ENCODE data around the gene HOXB6.

The HOXB6 gene

DNA sequence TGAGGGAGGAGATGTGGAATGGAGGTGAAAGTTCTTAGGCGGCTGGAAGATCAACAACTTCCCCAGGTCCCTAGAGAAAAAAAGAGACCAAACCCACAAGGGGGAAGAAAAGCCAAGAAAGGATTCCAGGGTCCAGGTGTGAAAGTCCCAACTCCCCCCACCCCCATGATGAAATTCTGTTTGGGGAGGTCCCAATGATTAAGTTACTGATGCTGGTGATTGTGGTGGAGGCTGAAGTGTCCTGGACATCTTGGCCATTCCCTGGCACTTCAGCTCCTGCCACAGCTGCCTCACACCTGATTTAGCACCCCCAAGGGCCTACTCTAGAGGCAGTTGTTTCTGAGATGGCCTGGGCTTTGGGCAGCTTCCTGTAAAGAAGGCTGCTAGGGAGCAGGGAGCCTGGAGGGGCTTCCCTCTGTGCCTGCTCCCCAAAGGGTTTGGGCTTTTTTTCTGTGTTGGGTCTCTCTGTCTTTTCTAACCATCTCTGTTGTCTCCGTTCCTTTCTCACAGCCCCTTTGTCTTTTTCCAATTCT lies 39.7 kb downstream of the HOXB6 start:
- DNase-seq: no peak

DNA sequence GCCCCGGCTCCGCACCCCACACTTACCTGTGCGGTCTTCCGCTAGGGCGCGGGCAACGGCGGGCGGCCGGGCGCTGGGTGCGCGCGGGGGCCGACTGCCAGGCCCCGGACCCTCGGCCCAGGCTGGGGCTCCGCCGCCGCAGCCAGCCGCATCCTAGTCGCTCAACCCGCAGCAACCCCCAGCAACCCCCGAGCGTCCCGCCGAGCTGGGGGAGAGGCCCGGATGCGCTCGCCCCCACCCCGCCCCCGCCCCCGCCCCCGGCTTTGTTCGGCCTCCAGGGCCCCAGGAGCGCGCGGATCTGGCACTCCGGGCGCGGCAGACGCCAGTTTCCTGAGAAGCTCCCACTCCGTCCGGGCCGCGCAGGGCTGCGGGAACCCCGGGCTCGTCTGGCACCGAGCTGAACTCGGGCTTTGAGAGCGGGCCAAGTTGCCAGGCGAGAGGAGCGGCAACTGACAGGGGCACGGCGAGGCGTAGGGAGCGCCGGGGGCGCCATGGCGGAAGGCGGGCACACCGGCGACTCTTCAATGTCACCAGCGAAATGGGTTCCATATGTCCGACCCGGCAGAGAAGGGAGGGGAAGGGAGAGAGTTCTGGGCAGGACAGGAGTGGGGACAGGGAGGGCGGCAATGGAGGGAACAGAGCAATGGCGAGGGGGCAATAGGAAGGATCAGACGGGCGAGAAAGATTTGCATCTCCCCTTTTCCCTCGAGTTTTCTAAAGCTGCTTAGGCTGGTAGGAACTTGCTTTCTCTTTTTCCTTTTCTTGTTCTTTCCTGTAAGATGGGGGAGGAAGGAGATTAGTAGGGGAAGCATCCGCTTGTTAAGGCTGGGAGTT lies 40.4 kb downstream of the HOXB6 start:
- no peak for DNase-seq

DNA sequence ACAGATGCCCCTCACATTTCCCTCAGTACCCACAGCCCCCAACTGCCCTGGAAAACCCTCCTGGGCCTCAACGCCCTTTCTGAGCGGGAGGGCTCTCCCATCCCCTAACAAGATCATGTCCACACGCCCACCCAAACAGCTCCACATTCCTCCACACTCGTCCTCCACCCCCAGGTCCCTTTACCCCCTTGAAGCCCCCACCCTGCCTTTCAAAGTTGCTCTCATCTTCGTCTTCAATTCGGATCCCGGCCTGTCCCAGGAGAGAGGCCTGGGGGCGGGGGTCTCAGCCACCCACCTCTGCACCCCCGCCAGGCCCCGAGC lies 41.0 kb downstream of the HOXB6 start:
- DNase-seq: no peak

DNA sequence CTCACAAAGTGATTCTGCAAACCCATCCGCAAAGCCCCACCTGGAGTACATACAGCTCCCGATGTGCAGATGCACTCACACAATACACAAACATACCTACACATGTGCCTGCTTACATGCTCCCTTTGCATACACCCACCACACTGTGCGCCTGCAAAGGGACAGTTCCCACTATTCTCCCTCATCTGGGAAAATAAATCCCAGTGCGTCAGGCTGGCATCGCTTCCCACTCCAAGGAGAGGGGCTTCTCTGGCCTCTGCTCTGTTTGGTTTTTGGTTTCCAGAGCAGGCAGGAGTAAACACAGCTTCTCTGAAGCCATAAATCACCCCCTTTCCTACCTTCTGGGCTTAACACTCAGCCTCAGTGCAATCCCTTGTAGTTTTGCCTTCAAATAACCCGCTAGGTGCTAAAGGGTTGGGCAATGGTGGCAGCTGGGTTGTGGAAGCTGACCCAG lies 41.4 kb downstream of the HOXB6 start:
- DNase-seq: no peak

DNA sequence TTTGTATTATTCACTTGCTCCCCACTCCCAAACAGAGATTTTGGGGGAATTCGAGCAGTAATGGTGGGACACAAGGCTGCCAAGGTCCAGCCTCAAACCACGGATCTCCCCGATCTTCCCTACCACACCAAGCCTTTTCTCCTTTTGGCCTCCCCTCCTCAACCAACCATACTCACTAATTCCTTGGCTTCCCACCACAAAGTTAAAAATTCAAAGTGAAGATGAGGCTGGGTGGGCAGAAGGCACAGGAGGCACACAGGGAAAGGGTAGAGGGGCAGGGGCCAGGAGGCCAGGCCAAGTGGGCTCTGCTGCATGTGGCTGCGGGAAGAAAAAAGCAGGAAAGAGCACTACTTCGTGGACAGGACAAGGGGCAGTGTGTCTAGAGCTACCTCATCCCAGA lies 41.9 kb downstream of the HOXB6 start:
- DNase-seq: no peak

DNA sequence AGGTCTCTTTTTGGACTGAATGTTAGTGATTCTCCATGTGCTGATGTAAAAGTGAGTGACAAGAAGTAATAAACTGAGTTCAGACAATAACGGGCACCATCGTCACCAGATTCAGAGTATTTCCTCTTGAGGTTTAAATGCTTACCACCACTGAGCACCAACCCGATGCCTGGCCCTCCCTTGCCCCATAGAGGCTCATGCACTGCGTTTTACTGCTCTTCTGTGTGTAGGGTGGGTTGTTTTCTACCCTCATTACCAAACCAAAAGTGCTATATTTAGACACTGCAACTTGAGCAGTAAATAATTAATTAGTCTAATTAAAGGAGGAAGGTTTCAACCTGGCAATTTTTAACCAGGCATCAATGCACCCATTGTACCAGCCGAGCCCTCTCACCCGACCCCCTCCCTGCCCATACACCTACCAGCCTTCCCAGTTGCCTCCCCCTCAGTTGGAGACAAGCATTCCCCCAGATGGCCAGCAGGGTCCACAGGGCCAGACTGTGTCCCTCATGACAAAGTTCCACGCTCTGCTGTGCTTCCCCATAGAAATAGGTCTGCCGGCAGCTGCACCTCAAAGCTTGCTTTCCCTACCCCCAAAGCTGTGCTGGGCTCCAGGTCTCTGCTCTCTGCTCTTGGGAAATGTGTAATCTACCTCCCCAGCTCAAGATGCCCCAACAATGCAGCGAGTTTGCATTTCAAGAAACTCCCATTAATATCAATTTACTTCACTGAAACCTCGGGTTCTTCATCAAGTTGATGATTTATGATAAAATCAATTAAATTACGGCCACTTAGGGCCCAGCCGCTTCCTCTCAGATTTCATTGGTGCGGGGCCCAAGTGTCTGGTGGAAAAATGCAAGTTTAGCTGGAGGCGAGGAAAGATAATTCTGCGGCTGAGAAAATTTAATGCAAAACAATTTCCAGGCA lies 42.6 kb downstream of the HOXB6 start:
- no peak for DNase-seq

DNA sequence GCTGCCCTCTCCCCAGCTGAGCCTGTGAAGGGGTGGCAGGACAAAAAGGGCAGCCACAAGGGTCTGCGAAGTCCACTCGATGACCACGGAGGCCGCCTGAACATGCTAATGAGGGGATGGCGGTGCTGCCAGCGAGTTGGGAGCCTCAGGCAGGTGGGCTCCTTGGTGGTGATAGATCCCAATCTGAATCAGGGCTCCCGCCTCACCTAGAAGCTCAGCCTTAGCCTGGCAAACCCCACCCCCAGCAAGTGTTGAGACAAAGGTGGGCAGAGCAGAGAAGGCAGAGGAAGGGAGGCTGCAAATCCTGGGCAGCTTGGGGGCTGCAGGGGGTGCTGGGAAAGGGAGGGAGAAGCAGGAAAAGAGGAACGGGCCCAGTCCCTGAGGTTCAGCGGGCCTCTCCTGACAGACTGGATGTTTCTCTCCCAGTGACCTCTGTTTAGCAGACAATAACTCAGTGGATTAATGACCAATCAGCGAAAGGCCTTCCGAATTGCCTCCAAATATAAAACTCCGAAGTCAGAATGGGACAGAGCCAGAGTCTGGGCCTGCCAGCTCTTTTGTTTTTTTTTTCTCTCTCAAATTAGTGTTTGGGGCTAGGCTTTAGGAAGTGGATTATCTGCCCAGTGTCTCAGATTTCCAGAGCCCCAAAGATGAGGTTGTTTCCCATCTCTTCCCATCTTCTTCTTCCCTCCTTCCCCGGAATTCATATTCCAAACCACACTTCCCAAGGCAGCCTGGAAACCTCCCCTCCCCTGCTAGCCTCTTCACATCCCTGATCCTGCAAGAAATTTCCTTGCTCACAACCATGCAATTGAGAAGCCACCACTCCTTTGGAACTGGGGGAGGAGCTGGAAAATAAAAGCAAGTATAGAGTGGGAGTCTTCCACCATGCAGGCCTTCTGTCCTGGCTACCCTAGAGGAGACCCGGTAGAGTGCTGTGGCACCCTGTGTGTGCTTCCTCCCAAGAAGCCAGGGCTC lies 44.7 kb downstream of the HOXB6 start:
- no peak for DNase-seq

DNA sequence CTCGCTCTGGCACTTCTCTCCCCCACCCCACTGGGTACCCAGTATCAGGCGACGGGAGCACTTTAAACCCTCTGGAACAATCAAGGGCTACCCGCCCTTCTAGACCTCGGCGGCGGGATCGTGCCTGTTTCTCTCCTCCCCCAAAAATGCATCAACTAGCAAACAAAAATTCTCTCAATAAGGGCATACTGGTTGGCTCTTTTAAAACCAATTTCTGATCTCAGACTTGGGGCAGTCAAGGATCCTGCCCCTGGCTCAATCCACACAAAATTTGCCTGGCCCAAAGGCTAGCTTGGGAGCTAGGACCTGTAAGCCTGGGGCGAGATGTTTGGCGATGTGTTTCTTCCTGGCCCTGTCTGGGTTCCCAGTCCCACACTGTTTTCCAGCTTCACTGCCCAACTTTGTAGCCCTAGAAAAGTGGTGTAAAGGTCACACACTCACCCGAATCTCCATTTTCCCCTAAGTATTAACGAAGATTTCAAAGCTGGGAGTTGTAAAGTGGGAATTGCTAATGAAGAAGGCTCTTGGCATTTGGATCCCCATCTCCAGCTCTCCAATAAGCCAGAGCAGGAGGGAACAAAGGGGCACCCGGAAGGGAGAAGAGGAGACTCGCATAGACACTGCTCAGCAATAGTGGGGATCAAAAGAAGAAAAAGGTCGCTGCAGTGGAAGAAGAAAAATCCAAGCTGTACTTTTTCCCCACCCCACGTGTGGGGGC lies 45.5 kb downstream of the HOXB6 start:
- no peak for DNase-seq

DNA sequence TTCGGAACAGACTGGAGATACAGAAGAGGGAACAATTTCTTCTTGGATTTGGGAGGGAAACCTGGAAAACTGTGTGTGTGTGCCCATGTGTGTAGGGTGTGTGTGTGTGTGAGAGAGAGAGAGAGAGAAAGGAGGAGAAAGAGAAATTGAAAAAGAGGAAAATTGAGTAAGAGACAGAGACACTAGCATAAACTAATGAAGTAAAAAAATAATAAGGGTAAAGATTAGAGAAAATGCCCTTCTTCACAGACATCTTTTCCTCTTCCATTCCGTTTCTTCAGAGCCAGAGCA lies 46.0 kb downstream of the HOXB6 start:
- no peak for DNase-seq

DNA sequence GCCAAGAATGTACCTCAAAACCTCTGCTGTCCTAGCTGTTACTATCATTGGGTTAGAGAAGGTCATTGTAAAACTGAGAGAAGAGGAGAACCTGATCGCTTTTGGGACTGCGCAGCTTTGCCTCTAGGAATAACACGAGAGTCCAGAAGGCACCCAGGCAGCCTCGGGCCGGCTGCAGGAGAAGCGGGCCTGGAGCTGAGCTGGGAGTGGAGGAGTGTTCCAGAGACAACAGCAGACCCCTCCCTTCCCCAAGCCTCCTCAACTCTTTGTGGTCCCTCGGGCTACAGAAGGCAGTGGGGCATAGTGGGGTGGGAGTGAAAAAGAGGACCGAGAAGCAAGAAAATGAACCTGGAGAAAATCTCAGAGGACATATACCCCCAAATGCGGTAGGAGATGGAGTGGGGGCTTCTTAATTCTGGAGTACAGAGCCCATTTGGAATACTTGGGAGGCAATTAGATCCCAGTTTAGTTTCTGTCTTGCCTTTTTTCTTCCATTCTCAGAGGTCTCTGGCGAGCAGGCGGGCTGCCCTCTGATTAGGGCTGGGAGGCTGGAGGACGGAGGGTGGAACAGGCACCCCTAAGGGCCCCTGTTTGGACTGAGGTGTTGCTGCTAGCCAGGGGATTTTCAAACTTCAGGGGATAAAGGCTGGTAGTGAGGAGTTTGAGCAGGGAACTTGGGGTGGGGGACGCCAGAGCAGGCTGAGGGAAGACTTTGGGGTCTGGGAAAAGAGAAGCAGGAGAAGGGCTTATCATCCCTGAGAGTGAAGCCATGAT lies 46.5 kb downstream of the HOXB6 start:
- no peak for DNase-seq

DNA sequence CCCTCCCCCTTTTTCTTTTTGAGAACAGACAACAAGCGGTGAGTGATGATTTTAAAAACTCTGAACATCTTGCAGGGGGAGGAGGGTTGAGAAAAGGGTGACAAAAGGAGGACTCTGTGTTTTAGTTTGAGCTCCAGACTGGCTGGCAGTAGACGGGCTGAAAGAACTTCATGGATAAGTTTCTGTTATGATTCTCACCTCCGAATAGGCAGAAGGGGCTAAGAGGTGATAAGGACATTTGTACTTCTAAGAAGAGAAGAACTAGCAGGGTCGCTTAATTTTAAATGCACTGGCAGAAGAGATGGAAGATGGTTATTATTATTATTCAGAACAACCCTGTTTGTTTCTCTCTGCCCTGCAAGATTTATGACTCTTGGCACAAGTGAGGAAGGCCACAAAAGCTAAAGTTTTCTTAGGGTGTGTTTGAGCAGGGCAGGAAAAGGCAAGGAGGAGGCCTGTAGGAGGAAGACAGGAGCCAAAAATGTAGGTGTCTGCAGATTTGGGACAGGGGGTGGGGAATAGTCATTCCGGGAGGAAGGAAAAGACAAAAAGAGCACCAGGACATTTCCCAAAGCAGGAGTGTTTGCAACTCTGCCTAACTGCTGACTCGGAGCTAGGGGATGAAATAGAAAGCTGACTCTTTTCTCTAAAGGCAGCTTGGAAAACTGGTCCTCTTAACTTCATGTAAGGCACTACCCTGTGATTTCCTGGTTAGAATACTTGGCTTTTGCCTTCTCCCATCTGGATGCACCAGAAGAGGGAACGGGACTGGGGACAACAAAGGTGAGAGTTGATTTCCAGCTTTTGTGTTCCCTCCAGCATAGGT lies 48.0 kb downstream of the HOXB6 start:
- no peak for DNase-seq

DNA sequence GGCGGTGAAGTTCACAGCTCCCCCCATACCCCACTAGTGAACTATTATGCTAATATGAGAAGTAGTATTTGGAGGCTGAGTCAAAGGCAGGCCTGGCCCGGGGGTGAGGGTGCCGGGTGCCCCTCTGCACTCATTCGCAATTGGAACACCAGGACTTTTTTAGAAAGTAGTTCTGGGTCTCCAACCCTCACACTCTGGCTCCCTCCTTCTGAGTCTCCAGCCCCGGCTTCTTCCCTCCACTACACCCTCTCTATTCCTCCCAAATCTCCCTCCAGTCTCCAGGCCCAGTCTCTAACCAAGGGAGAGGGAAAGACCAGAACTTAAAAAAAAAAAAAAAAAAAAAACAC lies 48.6 kb downstream of the HOXB6 start:
- no peak for DNase-seq

DNA sequence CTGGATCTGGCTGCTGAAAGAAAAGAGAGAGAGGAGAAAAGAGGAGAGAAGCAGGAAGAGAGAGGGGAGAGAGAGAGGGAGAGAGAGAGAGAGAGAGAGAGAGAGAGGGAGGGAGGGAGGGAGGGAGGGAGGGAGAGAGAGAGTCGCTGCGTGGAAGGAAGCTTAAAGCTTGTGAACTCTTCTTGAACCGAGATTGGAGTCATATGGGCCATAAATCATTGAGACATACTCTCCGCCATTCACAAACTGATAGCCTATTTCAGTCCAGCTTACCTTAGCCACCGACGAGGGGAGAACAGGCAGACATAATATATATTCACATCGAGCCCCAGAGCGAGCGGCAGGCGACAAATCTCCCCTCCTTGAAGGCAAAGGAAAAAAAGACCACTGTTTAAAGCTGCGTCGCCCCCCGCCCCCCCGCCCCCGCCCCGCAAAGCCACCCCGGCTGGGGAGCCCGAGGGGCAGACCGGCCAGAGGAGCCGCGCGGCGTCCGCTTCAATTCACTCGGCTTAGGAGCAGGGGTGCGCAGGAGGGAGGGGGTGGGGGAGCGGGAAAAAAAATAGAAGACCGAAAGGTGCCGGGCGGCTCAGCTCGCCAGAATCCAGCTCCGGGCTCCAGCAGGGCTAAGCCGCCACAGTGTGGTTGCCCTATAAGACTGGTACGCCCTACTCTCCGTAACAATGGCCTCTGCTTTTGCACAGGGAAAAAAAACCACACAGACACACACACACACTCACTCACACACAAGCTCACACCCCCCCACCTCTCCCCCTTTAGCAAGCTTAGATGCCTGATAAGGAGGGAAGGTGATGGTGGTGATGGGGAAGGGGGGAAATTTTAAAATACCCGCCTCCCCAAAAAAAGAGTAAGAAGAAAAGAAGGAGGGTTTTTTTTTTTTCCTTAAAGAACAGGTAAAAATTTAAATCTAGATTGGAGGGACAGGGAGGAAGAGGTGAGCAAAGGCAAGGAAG lies 49.2 kb downstream of the HOXB6 start:
- no peak for DNase-seq

DNA sequence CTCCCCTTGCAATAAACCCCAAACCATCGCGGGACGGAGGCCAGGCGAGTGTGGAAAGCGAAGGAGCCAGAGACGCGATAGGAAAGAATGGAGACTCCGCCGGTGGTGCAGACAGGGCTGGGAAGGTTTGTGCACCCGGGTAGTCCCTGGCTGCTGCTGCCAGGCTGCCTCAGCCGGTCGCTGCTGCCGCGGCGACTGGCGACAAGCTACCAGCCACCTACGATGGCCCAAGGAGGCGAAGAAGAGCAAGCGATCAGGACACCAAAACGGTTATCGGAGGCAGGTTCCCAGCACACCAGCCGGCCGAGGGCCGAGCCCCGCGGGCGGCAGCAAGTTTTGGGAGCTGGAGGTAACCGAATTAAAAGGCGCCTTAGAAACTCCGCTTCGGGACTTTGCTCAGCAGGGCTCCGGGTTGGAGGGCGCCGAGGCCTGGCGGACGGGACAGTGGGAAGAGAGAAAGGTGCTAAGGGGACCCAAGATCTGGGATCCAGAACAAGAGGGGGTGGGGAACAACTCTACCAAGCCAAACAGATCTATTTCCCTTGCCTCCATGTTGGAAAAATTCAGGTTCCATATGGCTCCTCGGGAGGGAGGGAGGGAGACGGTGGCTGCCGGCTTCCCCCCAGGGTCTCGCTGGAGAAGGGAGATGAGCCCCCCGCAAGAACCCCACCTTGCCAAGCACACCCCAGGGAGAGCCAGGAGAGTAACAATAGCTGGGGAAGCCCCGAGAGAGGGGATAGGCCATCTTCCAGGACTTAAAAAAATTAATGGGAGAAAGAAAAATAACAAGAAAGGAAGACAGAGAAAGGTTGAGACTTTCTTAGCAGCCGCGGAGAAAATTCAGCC lies 50.2 kb downstream of the HOXB6 start:
- no peak for DNase-seq

DNA sequence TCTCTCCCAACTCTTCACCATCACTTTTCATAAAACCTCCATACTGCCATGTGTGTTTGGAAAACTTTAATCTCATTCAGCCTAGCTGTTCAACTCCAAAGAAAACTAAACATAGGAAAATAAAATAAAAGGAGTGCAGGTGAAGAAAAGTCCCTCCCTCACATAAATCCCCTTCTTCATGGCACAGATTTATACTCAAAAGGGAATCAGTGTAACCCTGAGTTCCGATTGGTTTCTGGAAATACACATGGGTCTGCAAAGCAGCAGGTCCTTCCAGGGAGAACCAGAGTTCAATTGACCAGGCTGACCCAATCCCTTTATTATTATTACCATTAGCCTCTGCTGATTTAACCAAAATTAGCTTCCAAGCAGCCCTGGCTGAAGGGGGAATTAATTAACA lies 51.0 kb downstream of the HOXB6 start:
- no peak for DNase-seq

DNA sequence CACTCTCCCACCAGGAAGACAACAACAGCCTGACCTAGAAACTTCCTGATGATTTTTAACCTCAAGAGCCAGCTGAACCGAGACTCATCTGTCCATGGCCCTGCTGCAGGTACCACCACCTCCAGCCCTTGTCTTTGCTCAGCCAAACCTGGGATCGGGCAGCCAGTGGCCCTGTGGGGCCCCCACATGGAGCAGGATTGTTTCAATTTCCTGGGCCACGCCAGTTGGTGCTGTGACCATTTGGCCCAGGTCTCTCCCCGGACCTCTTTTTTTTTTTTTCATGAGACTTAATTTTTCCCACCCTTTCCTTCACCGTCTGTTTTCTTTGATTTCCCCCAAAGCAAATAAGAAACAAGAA lies 51.6 kb downstream of the HOXB6 start:
- DNase-seq: no peak

DNA sequence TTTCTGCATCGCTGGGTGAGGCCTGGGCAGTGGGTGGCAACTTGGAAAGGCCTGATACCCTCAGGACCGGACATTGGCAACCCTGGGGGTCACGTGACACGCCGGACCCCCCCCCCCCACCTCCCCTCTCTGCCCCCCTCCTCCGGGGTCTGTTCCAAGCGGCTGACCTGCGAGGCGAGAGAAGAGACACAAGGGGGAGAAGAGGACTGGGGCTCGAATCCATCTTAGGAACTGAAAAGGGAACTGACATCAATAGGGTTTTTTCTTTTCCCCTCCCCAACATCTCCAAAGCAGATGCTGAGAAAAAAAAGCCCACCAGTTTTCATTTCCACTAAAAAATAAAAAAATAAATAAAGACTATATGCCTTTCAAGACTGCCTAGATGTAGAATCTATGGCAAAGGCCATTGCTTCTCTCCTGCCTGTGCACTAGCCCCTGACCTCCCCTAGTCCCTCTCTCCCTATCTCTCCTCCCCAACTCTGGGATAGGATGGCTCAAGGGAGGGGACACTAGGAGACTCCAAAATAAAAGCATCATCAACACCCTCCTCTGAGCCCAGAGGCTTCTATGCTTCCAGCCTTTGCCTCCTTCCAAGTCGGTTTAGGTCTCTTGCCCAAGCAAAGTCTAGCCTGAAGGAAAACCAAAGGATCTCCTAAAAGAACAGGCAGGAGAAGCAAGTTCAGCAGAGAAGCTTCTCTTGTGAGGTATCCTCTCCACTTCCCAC lies 52.2 kb downstream of the HOXB6 start:
- DNase-seq: no peak

Data from stimulated activated naive CD4-positive, alpha-beta T cell treated with Interleukin-2 at 50 U/mL for 16 hours (primary cell).